ENCODE results near the gene MIA3.

Gene MIA3

GRCh38 chr1:222702210-222702609 is 84.3 kb downstream of the MIA3 start:
- TF ChIP-seq YY1 (IDR thresholded peaks at IDR 0.05; ENCODE audit: insufficient read depth, insufficient read length) (no peak), ZNF274 (IDR thresholded peaks at IDR 0.05; ENCODE audit: low read depth, low read length) (no peak), SUZ12 (IDR thresholded peaks at IDR 0.05; ENCODE audit: extremely low read depth, insufficient read depth, insufficient read length) (no peak)

GRCh38 chr1:222704260-222704659 is 86.4 kb downstream of the MIA3 start:
- no peak for TF ChIP-seq YY1 (IDR thresholded peaks at IDR 0.05; ENCODE audit: insufficient read depth, insufficient read length)
- no peak for TF ChIP-seq ZNF274 (IDR thresholded peaks at IDR 0.05; ENCODE audit: low read depth, low read length)
- TF ChIP-seq SUZ12 (IDR thresholded peaks at IDR 0.05; ENCODE audit: extremely low read depth, insufficient read depth, insufficient read length): no peak
- no peaks in the 10 kb centered on the region for H3K27me3 ChIP-seq (ENCODE audit: insufficient read depth, insufficient read length)
- no peak overlapping the region for H3K4me3 ChIP-seq (ENCODE audit: insufficient read length, low read depth)
- H3K4me1 ChIP-seq (ENCODE audit: insufficient read depth, insufficient read length): no peaks in the 10 kb centered on the region
- no peak overlapping the region for H3K9ac ChIP-seq (ENCODE audit: insufficient read length, low read depth)
- H3K36me3 ChIP-seq (ENCODE audit: insufficient read depth, insufficient read length, low read length): peaks cover 49% of the 10 kb centered on the region
- DNase-seq (ENCODE audit: low read depth, low spot score): no peak
- H3K9me3 ChIP-seq (ENCODE audit: insufficient read depth, low read length): peaks cover 8% of the 10 kb centered on the region; the same call in 1 of the 2 replicates

More at GRCh38 chr1:222702210-222702609, 84.3 kb downstream of the MIA3 start:
- DNase-seq (ENCODE audit: low read depth, low spot score): no peak
- H3K9me3 ChIP-seq (ENCODE audit: insufficient read depth, low read length): peaks cover 8% of the 10 kb centered on the region; the same call in 1 of the 2 replicates
- no peak overlapping the region for H3K4me3 ChIP-seq (ENCODE audit: insufficient read length, low read depth)
- no peaks in the 10 kb centered on the region for H3K4me1 ChIP-seq (ENCODE audit: insufficient read depth, insufficient read length)
- H3K36me3 ChIP-seq (ENCODE audit: insufficient read depth, insufficient read length, low read length): peaks cover 50% of the 10 kb centered on the region
- H3K27me3 ChIP-seq (ENCODE audit: insufficient read depth, insufficient read length): no peaks in the 10 kb centered on the region
- H3K9ac ChIP-seq (ENCODE audit: insufficient read length, low read depth): no peak overlapping the region

GRCh38 chr1:222706815-222707214 is 88.9 kb downstream of the MIA3 start:
- Histone ChIP-seq H3K4me1 (ENCODE audit: insufficient read depth, insufficient read length) (peaks cover 2% of the 10 kb centered on the region), H3K9ac (ENCODE audit: insufficient read length, low read depth) (no peak overlapping the region), H3K9me3 (ENCODE audit: insufficient read depth, low read length) (peaks cover 8% of the 10 kb centered on the region; the same call in 1 of the 2 replicates), H3K27me3 (ENCODE audit: insufficient read depth, insufficient read length) (no peaks in the 10 kb centered on the region), H3K36me3 (ENCODE audit: insufficient read depth, insufficient read length, low read length) (peaks cover 40% of the 10 kb centered on the region), H3K4me3 (ENCODE audit: insufficient read length, low read depth) (no peak overlapping the region)
- no peak for TF ChIP-seq YY1 (IDR thresholded peaks at IDR 0.05; ENCODE audit: insufficient read depth, insufficient read length)
- TF ChIP-seq SUZ12 (IDR thresholded peaks at IDR 0.05; ENCODE audit: extremely low read depth, insufficient read depth, insufficient read length): no peak
- no peak for TF ChIP-seq ZNF274 (IDR thresholded peaks at IDR 0.05; ENCODE audit: low read depth, low read length)
- no peak for DNase-seq (ENCODE audit: low read depth, low spot score)

GRCh38 chr1:222709700-222710153 is 91.8 kb downstream of the MIA3 start:
- peaks cover 26% of the 10 kb centered on the region for H3K36me3 ChIP-seq (ENCODE audit: insufficient read depth, insufficient read length, low read length)
- peaks cover 2% of the 10 kb centered on the region for H3K4me1 ChIP-seq (ENCODE audit: insufficient read depth, insufficient read length)
- DNase-seq (ENCODE audit: low read depth, low spot score): no peak
- no peaks in the 10 kb centered on the region for H3K27me3 ChIP-seq (ENCODE audit: insufficient read depth, insufficient read length)
- H3K9ac ChIP-seq (ENCODE audit: insufficient read length, low read depth): no peak overlapping the region
- H3K9me3 ChIP-seq (ENCODE audit: insufficient read depth, low read length): peaks cover under 1% of the 10 kb centered on the region; the same call in 1 of the 2 replicates
- no peak for TF ChIP-seq SUZ12 (IDR thresholded peaks at IDR 0.05; ENCODE audit: extremely low read depth, insufficient read depth, insufficient read length)
- TF ChIP-seq YY1 (IDR thresholded peaks at IDR 0.05; ENCODE audit: insufficient read depth, insufficient read length): no peak
- H3K4me3 ChIP-seq (ENCODE audit: insufficient read length, low read depth): no peak overlapping the region

- no peaks in the 10 kb centered on the region for H3K27me3 ChIP-seq (ENCODE audit: insufficient read depth, insufficient read length)
- H3K36me3 ChIP-seq (ENCODE audit: insufficient read depth, insufficient read length, low read length): peaks cover 37% of the 10 kb centered on the region
- DNase-seq (ENCODE audit: low read depth, low spot score): peak; percentile 36
- H3K4me1 ChIP-seq (ENCODE audit: insufficient read depth, insufficient read length): peaks cover 2% of the 10 kb centered on the region
- H3K9ac ChIP-seq (ENCODE audit: insufficient read length, low read depth): peak overlapping the region; percentile 92
- TF ChIP-seq ZNF274 (IDR thresholded peaks at IDR 0.05; ENCODE audit: low read depth, low read length) (no peak), SUZ12 (IDR thresholded peaks at IDR 0.05; ENCODE audit: extremely low read depth, insufficient read depth, insufficient read length) (no peak), YY1 (IDR thresholded peaks at IDR 0.05; ENCODE audit: insufficient read depth, insufficient read length) (no peak)
- no peaks in the 10 kb centered on the region for H3K9me3 ChIP-seq (ENCODE audit: insufficient read depth, low read length)
- peak overlapping the region; percentile 66 for H3K4me3 ChIP-seq (ENCODE audit: insufficient read length, low read depth)
Measured at GRCh38 chr1:222711319-222712252, 93.7 kb downstream of the MIA3 start.

- Histone ChIP-seq H3K36me3 (ENCODE audit: insufficient read depth, insufficient read length, low read length) (peaks cover 42% of the 10 kb centered on the region), H3K4me3 (ENCODE audit: insufficient read length, low read depth) (peak within 1 kb of the TSS; percentile 86), H3K27me3 (ENCODE audit: insufficient read depth, insufficient read length) (no peaks in the 10 kb centered on the region), H3K4me1 (ENCODE audit: insufficient read depth, insufficient read length) (peaks cover 2% of the 10 kb centered on the region), H3K9me3 (ENCODE audit: insufficient read depth, low read length) (no peaks in the 10 kb centered on the region), H3K9ac (ENCODE audit: insufficient read length, low read depth) (peak within 1 kb of the TSS; percentile 92)
- TF ChIP-seq SUZ12 (IDR thresholded peaks at IDR 0.05; ENCODE audit: extremely low read depth, insufficient read depth, insufficient read length) (no peak), YY1 (IDR thresholded peaks at IDR 0.05; ENCODE audit: insufficient read depth, insufficient read length) (peak; percentile 97), ZNF274 (IDR thresholded peaks at IDR 0.05; ENCODE audit: low read depth, low read length) (no peak)
- DNase-seq (ENCODE audit: low read depth, low spot score): peak; percentile 85
Measured at GRCh38 chr1:222712253-222713090, 94.6 kb downstream of the MIA3 start, which contains the start of the genes AIDA and BROX. Gene AIDA (minus strand): TSS chr1:222712491. CDS start chr1:222712317, 174 bp downstream. Gene BROX (plus strand): TSS chr1:222712564. CDS start chr1:222715700, 3,136 bp downstream.
